ENCODE measurements around the gene ARHGAP6. TPM values are rescaled to one million over a fixed set of nuclear protein-coding genes. Genes with fewer than 3 reads are reported as not detected.
"Not testable (repeated sequence)": the region's sequence is repeated elsewhere in the genome, so short reads cannot be mapped to it uniquely, and the experiment has no call there.

Gene ARHGAP6
- total RNA-seq, 1 experiment from 2014 or later: not detected

- no peak for TF ChIP-seq CTCF (IDR thresholded peaks at IDR 0.05; ENCODE audit: unreplicated experiment)
- H3K4me1 Mint-ChIP-seq (ENCODE audit: insufficient read depth, unreplicated experiment): no peaks in the 10 kb centered on the region
- POLR2A ChIA-PET: no interaction called here
- H3K27ac Mint-ChIP-seq (ENCODE audit: low read depth, unreplicated experiment): no peak overlapping the region
- no peak for DNase-seq (ENCODE audit: unreplicated experiment)
- CTCF ChIA-PET: interaction anchor here (0.7 to 5.6 kb wide), 3 partner anchors 402 to 1605 kb away, joined by 3 to 29 read pairs (median 4); no protein-coding TSS in a partner anchor
- no TSS peak for BruUV-seq (replicated peaks)
- H3K9me3 Mint-ChIP-seq (ENCODE audit: unreplicated experiment): no peaks in the 10 kb centered on the region
- intact Hi-C loops (cut with micrococcal nuclease): no loop called here
- H3K27me3 Mint-ChIP-seq (ENCODE audit: insufficient read depth, unreplicated experiment): peaks cover 17% of the 10 kb centered on the region
- no peaks in the 10 kb centered on the region for H3K36me3 Mint-ChIP-seq (ENCODE audit: insufficient read depth, unreplicated experiment)
- no peak overlapping the region for H3K4me3 Mint-ChIP-seq (ENCODE audit: unreplicated experiment)
Observed at GRCh38 chrX:11130136-11130535, 535.6 kb downstream of the ARHGAP6 start.

- H3K27ac Mint-ChIP-seq (ENCODE audit: low read depth, unreplicated experiment): no peak overlapping the region
- no peak overlapping the region for H3K4me3 Mint-ChIP-seq (ENCODE audit: unreplicated experiment)
- H3K36me3 Mint-ChIP-seq (ENCODE audit: insufficient read depth, unreplicated experiment): no peaks in the 10 kb centered on the region
- intact Hi-C loops (cut with micrococcal nuclease): no loop called here
- peaks cover 18% of the 10 kb centered on the region for H3K27me3 Mint-ChIP-seq (ENCODE audit: insufficient read depth, unreplicated experiment)
- DNase-seq (ENCODE audit: unreplicated experiment): no peak
- no TSS peak for BruUV-seq (replicated peaks)
- no peak for TF ChIP-seq CTCF (IDR thresholded peaks at IDR 0.05; ENCODE audit: unreplicated experiment)
- no peaks in the 10 kb centered on the region for H3K4me1 Mint-ChIP-seq (ENCODE audit: insufficient read depth, unreplicated experiment)
- ChIA-PET CTCF (interaction anchor here (0.7 to 5.6 kb wide), 5 partner anchors 10 to 1606 kb away, joined by 3 to 29 read pairs (median 3); no protein-coding TSS in a partner anchor), POLR2A (no interaction called here)
- H3K9me3 Mint-ChIP-seq (ENCODE audit: unreplicated experiment): no peaks in the 10 kb centered on the region
Observed at GRCh38 chrX:11129534-11130105, 536.1 kb downstream of the ARHGAP6 start.

- Mint-ChIP-seq H3K27me3 (ENCODE audit: insufficient read depth, unreplicated experiment) (peaks cover 11% of the 10 kb centered on the region), H3K4me1 (ENCODE audit: insufficient read depth, unreplicated experiment) (no peaks in the 10 kb centered on the region), H3K36me3 (ENCODE audit: insufficient read depth, unreplicated experiment) (peaks cover 31% of the 10 kb centered on the region), H3K4me3 (ENCODE audit: unreplicated experiment) (no peak overlapping the region), H3K9me3 (ENCODE audit: unreplicated experiment) (no peaks in the 10 kb centered on the region), H3K27ac (ENCODE audit: low read depth, unreplicated experiment) (no peak overlapping the region)
- no TSS peak for BruUV-seq (replicated peaks)
- intact Hi-C loops (cut with micrococcal nuclease): no loop called here
- no peak for TF ChIP-seq CTCF (IDR thresholded peaks at IDR 0.05; ENCODE audit: unreplicated experiment)
- CTCF ChIA-PET: interaction anchor here (0.7 to 1.4 kb wide), 5 partner anchors 9 to 407 kb away, joined by 3 to 7 read pairs (median 3); no protein-coding TSS in a partner anchor
- POLR2A ChIA-PET: no interaction called here
- DNase-seq (ENCODE audit: unreplicated experiment): no peak
Observed at GRCh38 chrX:11125060-11125459, 540.7 kb downstream of the ARHGAP6 start.

- ChIA-PET CTCF (interaction anchor here (0.7 to 1.4 kb wide), 3 partner anchors 10 to 408 kb away, joined by 3 to 7 read pairs (median 5); no protein-coding TSS in a partner anchor), POLR2A (no interaction called here)
- no peak for DNase-seq (ENCODE audit: unreplicated experiment)
- H3K27ac Mint-ChIP-seq (ENCODE audit: low read depth, unreplicated experiment): no peak overlapping the region
- intact Hi-C loops (cut with micrococcal nuclease): no loop called here
- peaks cover 40% of the 10 kb centered on the region for H3K36me3 Mint-ChIP-seq (ENCODE audit: insufficient read depth, unreplicated experiment)
- no peak for TF ChIP-seq CTCF (IDR thresholded peaks at IDR 0.05; ENCODE audit: unreplicated experiment)
- H3K9me3 Mint-ChIP-seq (ENCODE audit: unreplicated experiment): no peaks in the 10 kb centered on the region
- no peaks in the 10 kb centered on the region for H3K4me1 Mint-ChIP-seq (ENCODE audit: insufficient read depth, unreplicated experiment)
- BruUV-seq (replicated peaks): no TSS peak
- H3K4me3 Mint-ChIP-seq (ENCODE audit: unreplicated experiment): no peak overlapping the region
- peaks cover 11% of the 10 kb centered on the region for H3K27me3 Mint-ChIP-seq (ENCODE audit: insufficient read depth, unreplicated experiment)
Observed at GRCh38 chrX:11124112-11124511, 541.6 kb downstream of the ARHGAP6 start.

GRCh38 chrX:11123087-11123486, 542.6 kb downstream of the ARHGAP6 start:
- H3K4me3 Mint-ChIP-seq (ENCODE audit: unreplicated experiment); H3K4me1 Mint-ChIP-seq (ENCODE audit: insufficient read depth, unreplicated experiment); intact Hi-C loops (cut with micrococcal nuclease); BruUV-seq (replicated peaks); H3K27ac Mint-ChIP-seq (ENCODE audit: low read depth, unreplicated experiment); DNase-seq (ENCODE audit: unreplicated experiment); H3K9me3 Mint-ChIP-seq (ENCODE audit: unreplicated experiment): not testable (repeated sequence)
- ChIA-PET POLR2A (interaction anchor here (0.9 kb wide), 1 partner anchor 11 kb away, joined by 3 read pairs; no protein-coding TSS in a partner anchor), CTCF (interaction anchor here (1.0 kb wide), 1 partner anchor 933 kb away, joined by 4 read pairs; no protein-coding TSS in a partner anchor)
- Mint-ChIP-seq H3K36me3 (ENCODE audit: insufficient read depth, unreplicated experiment) (peaks cover 46% of the 10 kb centered on the region), H3K27me3 (ENCODE audit: insufficient read depth, unreplicated experiment) (peaks cover 11% of the 10 kb centered on the region)

Measured in MCF 10A (cell line).